Measurements from ENCODE around the gene FAR2. TPM values are rescaled to one million over a fixed set of nuclear protein-coding genes. Genes with fewer than 3 reads are reported as not detected.

FAR2 gene
- total RNA-seq, 4 donors from 2014 or later: 8.4 to 16.6 (median 8.8) TPM

- Histone ChIP-seq H3K27me3 (no peaks in the 10 kb centered on the region), H3K36me3 (peaks cover 0 to 9% (median 0%) of the 10 kb centered on the region in 3 donors), H3K4me1 (no peaks in the 10 kb centered on the region), H3K4me3 (no peak overlapping the region), H3K9me3 (peaks cover 0 to 4% (median under 1%) of the 10 kb centered on the region in 4 donors), H3K27ac (no peak overlapping the region)
- no peak for DNase-seq (ENCODE audit: low spot score in 2 of 2)
- 72 to 75% methylated on average over 5 of the region's 5 CpGs for WGBS, 2 donors
- TF ChIP-seq POLR2A (IDR thresholded peaks at IDR 0.05) (no peak), EP300 (IDR thresholded peaks at IDR 0.05) (no peak), CTCF (IDR thresholded peaks at IDR 0.05) (no peak)
Measured at GRCh38 chr12:29269706-29270408, 120.8 kb downstream of the FAR2 start.

GRCh38 chr12:29270446-29270845 is 121.4 kb downstream of the FAR2 start:
- Histone ChIP-seq H3K4me3 (no peak overlapping the region), H3K9me3 (no peaks in the 10 kb centered on the region), H3K4me1 (no peaks in the 10 kb centered on the region), H3K36me3 (peaks cover 0 to 9% (median 0%) of the 10 kb centered on the region in 3 donors), H3K27ac (no peak overlapping the region), H3K27me3 (no peaks in the 10 kb centered on the region)
- TF ChIP-seq EP300 (IDR thresholded peaks at IDR 0.05): no peak
- no peak for TF ChIP-seq CTCF (IDR thresholded peaks at IDR 0.05)
- TF ChIP-seq POLR2A (IDR thresholded peaks at IDR 0.05): no peak
- 92 to 93% methylated on average over 5 of the region's 5 CpGs for WGBS, 2 donors
- DNase-seq (ENCODE audit: low spot score in 2 of 2): no peak

GRCh38 chr12:29273178-29273843 is 124.2 kb downstream of the FAR2 start:
- TF ChIP-seq POLR2A (IDR thresholded peaks at IDR 0.05) (no peak), CTCF (IDR thresholded peaks at IDR 0.05) (no peak), EP300 (IDR thresholded peaks at IDR 0.05) (no peak)
- DNase-seq (ENCODE audit: low spot score in 2 of 2): no peak
- H3K27ac ChIP-seq: no peak overlapping the region
- peaks cover 0 to 9% (median 0%) of the 10 kb centered on the region in 3 donors for H3K36me3 ChIP-seq
- H3K4me3 ChIP-seq: no peak overlapping the region
- no peaks in the 10 kb centered on the region for H3K27me3 ChIP-seq
- no peaks in the 10 kb centered on the region for H3K4me1 ChIP-seq
- WGBS, 2 donors: 79 to 81% methylated on average over 4 to 7 of the region's 7 CpGs
- no peaks in the 10 kb centered on the region for H3K9me3 ChIP-seq

- H3K9me3 ChIP-seq: no peaks in the 10 kb centered on the region
Measured at GRCh38 chr12:29275834-29276233, 126.8 kb downstream of the FAR2 start.

More at GRCh38 chr12:29275834-29276233, 126.8 kb downstream of the FAR2 start:
- peaks cover 0 to 14% (median 0%) of the 10 kb centered on the region in 3 donors for H3K36me3 ChIP-seq
- no peak overlapping the region for H3K4me3 ChIP-seq
- no peak overlapping the region for H3K27ac ChIP-seq
- WGBS, 2 donors: 98 to 99% methylated on average over 3 of the region's 3 CpGs
- no peaks in the 10 kb centered on the region for H3K4me1 ChIP-seq
- no peak for TF ChIP-seq EP300 (IDR thresholded peaks at IDR 0.05)
- TF ChIP-seq POLR2A (IDR thresholded peaks at IDR 0.05): no peak
- TF ChIP-seq CTCF (IDR thresholded peaks at IDR 0.05): no peak
- H3K27me3 ChIP-seq: no peaks in the 10 kb centered on the region
- DNase-seq (ENCODE audit: low spot score in 2 of 2): no peak

Data from tibial nerve (tissue), 4 donors.